GM18498 (cell line): ENCODE results near the gene GPC6.
"Not testable (repeated sequence)": the region's sequence is repeated elsewhere in the genome, so short reads cannot be mapped to it uniquely, and the experiment has no call there.

Experiments
- ATAC-seq: cut with Tn5 transposase; IDR thresholded peaks from one replicate; pipeline ENCODE4 v1.9.1; 2021; ENCODE audit warnings: mild to moderate bottlenecking, moderate library complexity; ENCODE audit not compliant: unreplicated experiment

GPC6 gene

DNA sequence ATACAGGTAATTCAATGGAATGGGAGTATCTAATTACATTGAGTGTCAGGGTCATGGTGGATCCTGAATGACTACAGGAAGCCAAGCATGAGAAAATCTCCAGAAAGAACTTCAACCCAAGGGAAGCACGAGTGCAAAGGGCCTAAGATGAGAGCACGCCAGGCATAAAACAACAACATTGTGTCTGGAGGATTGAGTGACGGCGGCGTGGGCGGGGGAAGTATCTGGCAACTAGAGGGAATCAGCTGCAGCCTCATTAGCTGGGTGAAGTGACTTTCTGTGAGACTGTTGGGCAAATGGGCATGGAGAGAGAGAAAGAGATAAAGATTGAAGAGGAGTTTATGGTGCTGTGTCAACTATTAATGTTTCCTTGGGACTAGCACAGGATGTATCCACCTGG is 194.3 kb downstream of the GPC6 start:
- no peak for ATAC-seq

DNA sequence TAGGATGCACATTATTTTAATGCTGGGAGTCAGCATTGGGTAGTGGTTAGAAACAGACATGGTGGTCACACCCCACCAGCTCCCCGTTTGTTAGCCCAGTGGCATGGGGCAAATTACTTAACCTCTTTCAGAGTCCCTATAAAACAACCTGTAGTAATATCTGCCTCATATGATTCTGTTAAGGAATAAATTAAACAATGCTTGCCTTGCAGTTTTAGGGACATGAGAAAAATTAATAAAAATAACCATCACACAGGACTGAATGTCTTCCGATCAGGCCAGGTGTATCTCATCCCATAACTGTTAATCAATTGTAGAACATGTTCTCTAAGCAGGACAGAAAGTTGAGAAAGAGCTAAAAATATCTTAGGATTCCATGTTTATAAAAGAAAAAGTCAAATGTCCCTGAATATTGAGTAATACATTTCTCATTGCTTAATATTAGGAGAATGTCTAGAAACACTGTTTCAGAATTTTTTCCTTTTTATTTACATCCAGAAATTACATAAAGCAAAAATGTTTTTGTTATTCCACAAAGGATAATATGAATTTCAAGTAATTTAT is 196.5 kb downstream of the GPC6 start:
- no peak for ATAC-seq

DNA sequence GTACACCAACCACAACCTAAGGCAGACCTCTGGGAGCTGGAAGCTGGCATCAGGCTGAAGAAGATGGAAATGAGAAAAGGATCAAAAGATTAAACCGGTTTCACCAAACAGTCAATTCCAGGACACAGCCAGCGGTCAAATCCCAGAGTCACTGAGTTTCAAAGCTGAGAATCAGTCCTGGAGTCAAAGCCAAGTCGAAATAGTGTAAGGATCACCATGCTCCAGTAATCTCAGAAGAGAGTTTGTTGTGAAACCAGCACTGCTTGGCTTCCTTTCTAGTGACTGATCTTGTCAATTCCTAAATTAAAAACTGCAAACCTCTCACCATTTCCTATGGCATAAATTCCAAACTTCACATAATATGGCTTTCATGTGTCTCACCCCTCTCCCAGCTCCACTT is 198.8 kb downstream of the GPC6 start:
- no peak for ATAC-seq

DNA sequence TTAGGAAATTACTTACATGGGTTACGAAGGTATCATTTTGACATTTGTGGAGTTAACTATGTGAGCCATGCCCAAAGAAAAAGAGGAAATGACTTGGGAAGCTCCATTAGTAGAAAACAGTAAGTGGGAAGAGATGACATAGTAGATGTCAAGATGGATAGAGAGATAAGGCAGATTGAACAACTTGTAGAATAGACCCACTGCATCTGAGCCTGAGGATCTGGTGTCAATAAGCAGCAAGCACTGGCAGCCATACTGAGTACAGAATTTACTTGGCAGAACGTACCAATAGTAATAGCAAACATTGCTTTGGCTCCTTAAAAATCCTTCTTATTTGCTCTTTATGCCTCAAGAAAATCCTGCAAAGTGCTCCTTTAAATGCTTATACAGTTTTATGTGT is 203.8 kb downstream of the GPC6 start:
- ATAC-seq = no peak

DNA sequence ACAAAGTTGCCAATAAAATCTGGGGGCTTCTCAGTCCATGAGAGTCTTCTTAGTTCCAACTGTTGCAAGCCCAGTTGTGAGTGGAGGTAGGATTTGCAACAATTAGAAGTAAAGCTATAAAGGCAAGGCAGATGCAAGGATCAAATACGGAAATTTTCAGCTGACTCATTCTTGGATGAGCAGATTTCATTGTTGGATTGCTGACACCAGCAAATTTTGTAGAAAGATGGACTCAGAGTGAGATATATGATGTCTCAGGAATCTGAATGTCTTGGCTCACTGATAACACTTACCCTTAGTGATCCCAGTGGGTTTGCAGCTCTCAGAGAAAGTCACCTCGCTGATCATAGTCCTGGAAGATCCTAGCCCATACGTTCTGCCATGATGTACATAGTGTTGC is 209.0 kb downstream of the GPC6 start:
- no peak for ATAC-seq

DNA sequence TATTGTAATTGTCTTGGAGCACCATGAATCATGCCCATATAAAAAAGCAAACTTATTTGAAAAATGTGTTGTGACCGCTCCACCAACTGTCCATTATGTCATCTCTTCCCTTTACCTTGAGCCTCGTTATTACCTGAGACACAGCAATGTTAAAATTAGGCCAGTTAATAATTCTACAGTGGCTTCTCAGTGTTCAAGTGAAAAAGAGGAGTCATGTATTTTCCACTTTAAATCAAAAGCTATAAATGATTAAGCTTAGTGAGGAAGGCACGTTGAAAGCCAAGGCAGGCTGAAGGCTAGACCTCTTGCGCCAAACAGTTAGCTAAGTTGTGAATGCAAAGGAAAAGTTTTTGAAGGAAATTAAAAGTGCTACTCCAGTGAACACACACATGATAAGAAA is 210.5 kb downstream of the GPC6 start:
- ATAC-seq = no peak

DNA sequence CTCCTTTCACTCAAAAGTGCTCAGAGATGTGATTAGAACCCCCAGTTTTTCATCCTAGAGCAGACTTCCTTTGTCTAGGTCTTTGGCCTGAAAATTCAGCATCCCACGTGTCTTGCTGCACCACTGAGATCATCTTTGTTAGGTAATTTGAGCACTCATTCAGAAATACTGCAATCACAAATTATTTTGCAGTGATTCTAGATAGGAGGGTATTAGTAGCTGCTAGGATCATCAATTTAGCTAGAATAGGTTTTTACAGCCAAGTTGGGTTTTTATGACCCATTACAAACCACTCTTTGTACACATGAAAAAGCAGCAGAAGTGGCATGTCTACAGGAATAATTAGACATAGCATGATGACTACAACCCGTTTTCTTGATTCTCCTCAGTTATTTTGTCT is 219.6 kb downstream of the GPC6 start:
- no peak for ATAC-seq

DNA sequence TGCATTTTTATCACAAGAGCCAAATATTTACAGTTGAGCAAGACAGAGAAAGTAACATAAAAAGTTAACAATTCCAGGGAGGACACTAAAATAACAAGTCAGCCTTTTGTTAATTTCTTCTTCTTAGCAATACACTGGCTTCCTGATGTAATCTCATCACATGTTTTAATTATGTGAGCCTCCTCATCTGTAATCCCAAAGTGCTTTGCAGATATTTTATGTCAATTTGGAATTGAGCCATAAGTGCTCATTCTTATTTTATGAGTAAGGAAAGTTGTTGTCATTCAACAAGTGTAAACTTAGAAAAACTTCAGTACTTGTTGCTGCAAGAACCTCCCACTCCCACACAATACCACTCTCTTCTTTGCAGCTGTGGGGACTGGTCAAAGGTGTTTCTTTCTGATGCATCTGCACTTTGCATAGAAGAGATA is 223.6 kb downstream of the GPC6 start:
- ATAC-seq = no peak

DNA sequence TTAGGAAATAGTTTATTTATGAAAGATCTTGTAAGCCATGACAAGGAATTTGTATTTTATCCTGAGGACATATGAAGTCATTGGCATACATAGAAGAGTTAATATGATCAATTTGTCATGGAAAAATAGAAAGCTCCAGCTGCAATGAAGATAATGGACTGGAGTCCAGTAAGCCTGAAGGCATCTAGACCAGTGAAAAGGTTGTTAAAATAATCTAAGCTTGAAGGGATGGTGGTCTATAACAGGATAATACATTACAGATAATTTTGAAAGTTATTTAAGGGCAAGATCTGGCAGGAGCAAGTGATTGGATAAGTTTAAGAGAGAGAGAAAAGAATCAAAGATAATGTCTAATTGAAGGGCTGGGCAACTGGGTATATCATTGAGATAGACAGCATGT is 224.2 kb downstream of the GPC6 start:
- no peak for ATAC-seq

DNA sequence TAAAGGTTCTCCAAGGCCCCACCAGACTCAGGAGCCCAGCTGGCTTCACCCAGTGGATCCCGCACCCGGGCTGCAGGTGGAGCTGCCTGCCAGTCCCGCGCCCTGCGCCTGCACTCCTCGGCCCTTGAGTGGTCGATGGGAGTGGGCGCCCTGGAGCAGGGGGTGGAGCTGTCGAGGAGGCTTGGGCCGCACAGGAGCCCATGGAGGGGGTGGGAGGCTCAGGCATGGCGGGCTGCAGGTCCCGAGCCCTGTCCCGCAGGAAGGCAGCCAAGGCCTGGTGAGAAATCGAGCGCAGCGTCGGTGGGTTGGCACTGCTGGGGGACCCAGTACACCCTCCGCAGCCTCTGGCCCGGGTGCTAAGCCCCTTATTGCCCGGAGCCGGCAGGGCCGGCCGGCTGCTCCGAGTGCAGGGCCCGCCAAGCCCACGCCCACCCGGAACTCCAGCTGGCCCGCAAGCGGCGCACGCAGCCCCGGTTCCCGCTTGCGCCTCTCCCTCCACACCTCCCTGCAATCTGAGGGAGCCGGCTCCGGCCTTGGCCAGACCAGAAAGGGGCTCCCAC is 228.1 kb downstream of the GPC6 start:
- not testable (repeated sequence) for ATAC-seq

DNA sequence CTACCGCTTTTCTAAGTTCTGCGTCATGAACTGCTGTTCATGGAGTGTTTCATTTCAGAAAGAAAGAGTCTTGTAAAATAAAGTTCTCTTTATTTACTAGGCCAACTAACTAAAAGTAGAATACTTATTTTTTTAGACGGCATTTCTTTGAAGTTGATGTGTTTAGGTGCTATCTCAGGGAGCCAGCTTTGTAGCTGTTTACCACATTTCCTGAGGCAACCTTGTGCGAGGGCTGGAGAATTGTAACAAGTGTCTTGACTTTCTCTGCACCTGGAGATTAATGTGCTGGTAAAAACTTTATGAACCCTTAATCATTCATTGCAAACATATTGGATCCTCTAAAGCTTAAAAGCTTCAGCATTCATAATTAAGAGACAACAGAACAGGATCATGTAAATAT is 229.3 kb downstream of the GPC6 start:
- ATAC-seq = no peak

DNA sequence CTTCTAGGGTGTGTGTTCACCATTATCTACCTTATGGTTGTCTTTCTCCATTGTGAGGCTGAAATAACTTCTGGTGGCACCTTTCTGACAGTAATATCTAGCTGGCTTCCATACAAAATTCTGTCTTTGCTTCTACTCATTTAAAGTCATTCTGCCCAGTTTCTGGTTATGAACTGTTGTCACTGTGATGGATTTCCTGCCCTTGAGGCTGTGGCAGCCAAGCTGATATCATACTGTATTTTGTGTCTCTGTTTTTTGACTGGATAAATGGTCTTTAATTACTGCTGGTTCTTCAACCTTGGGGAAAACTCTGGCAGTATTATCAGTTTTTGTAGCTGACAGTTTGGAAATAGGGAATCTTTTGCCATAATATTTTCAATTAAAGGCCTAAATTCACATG is 233.4 kb downstream of the GPC6 start:
- no peak for ATAC-seq

DNA sequence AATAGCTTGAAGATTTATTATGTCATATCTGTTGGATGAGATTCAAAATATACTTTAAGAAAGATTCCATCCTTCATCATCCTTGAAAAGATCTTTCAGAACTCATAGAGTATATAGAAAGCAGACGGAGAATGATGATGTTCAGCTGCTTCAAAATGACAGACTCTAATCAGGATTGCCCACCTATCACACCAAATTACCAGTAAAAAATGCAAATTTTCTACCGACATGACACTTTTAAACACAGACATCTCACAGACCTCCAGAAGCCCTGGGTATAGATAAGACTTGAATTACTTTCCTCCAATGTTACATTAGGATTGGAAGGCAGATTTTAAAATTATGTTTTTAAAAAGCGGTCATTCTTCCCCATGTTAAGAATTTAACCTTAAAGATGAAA is 235.5 kb downstream of the GPC6 start:
- no peak for ATAC-seq

DNA sequence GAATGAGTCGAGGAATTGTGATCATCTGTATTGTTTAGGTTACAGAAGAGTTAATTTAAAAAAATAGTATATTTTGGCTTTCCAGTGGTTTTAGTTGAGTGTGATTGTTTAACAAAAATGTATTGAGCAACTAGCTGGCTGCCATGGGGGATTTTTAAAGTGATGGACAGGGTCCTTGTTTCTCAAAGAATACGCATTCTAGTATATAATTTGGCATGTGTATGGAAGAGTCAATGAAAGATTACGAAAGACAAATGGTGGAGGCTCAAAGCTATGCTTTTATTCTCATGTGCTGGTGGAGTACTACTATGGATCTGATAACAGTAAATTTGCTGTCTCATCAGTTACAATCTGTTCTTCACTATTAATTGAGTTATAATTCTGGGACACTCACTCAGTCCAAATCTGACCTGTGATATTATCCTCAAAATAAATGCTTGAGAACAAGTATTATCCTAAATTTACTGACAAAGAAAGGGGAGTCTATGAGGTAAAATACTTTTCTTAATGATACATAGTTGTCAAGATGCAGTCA is 240.0 kb downstream of the GPC6 start:
- ATAC-seq = no peak

DNA sequence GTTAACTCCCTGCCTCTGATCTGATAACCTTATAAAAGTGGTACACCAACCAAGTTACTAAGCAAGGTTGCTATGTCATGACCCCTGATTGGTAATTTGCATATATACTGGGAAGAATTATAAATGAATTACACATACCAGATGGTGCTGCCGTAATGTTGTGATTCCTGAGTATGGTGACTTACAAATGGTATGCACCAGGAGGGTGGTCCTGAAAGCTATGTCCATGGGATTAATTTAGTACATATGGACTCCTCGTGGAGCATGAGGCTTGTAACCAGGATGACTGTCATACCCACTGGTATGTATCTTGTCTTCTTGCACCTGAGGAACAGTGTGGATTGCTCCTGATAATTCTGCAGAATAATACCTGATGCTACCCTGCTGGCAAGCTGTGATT is 240.6 kb downstream of the GPC6 start:
- ATAC-seq = no peak

DNA sequence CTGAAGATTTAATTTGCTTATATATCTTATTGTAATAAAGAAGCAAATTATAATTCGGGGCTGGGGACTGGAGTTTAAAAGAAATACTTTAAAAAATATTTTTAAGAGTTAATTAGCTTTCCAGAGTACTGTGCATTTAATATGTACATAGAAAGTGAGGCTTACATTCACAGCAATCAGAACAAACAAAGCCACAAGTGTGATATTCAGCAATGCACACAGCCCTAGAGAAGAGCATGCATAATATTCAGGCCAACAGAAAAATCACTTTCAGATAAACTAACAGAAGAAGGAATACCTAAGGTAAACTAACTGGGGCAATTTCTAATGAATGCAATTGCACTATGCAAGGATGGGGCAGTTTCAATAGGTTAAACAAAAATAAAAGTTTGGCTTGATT is 241.8 kb downstream of the GPC6 start:
- no peak for ATAC-seq

DNA sequence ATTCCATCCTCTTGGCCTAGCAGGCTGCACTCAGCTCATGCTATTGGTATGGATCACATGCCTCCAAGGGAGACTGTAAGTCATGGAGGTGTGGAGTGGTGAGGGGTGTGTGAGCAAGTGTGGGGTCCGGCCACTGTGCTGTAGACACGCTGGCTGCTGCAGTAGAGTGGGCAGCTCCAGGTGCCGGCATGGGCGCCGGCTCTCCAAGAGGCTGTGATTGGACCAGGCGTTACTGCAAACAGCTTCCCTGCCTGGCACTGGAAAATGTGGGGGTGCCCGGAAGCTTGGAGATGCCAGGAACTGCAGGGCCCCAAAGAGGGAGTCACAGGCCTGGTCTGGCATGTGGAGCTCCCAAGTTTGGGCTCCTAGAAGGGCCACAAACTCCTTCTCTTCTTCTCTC is 245.7 kb downstream of the GPC6 start:
- no peak for ATAC-seq

DNA sequence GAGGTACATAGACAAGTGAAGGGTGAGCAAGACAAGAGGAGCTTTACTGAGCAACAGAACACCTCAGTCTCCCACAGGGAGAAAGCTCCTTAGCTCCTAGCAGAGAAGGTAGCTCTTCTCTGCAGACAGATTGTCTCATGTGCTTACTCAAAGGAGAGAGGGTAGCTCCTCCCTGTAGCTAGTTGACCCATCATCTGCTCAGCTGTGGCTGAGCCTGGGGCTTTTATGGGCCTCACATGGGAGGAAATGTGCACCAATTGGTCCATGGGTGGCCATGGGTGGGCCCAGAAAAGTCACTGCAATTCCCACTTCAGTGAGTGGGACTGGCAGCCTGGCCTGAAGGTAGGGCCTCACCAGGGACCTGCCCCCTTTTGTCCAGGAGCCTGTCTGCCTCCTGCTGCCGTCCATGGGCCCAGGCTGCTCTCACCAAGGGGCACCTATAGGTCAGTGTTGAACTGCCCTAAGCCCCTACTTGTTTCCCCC is 246.2 kb downstream of the GPC6 start:
- ATAC-seq = no peak

DNA sequence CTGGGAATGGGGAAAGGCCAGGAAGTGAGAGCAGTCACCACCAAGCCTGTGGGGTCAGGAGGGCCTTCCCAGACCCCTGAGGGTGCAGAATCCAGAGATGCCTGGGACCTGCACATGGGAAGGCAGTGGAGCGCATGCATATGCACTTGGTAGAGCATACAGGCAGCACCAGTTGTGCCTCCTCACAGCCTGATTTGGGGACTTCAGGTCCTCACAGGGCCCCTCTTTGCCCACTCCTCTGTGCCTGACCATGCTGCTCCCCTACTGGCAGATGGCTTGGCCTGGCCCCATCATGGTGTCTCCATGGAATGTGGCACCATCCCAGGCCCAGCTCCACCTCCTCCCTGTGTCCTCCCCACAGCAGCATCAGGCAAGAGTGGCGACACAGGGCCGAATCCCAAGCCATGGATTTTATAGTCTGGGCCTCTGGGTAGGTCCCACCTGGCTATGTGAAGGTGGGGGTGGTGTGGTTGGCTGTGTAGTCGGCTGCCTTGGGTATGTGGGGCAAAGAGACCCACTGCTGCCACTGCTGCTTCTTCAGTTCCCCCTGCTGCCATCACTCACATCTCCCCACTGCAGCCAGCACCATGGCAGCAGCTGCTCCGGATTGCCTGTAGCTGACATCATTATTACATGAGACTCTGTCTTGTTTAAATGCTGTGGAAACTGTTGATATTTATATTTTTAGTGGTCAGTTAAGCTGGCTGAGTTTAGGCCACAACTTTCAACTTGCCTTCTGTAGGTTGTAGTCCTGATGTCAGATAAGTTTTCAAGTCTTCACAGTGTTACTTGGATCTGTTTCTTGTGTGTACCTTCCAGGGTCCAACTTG is 247.0 kb downstream of the GPC6 start:
- no peak for ATAC-seq

DNA sequence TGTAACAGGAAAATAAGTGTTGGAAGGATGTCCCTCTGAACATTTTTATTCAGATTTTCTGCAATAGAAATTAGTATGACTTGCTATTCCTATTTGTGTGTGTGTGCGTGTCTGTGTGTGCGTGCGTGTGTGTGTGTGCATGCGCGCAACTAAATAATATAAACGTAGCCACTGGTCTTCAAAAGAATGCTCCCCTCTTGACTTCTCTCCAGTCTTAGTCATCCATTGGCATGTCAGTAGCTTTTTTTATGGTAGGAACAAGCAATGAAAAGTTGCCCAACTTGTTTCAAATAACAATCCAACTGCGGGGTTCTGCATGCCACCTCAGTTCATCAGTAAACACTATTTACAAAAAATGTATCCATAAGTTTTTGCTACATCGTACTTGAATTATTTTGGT is 249.6 kb downstream of the GPC6 start:
- ATAC-seq = no peak

DNA sequence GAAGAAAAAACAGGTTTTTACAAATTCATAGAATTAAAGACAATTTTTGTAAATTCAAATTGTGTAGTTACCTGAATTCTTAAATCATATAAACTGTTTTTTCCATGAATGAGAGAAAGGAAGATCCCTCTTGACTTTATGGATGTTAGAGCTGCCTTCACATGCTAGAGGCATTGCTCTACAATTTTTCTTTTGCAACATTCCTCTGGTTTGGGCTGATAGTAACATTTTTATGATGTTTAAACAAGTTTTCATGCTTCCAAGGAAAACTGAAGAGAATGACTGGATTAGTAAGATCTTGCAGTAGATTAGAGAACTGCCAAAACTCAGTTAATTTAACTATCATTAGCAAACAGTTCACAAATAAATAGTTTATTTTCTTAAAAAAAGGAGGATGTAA is 250.6 kb downstream of the GPC6 start:
- no peak for ATAC-seq

DNA sequence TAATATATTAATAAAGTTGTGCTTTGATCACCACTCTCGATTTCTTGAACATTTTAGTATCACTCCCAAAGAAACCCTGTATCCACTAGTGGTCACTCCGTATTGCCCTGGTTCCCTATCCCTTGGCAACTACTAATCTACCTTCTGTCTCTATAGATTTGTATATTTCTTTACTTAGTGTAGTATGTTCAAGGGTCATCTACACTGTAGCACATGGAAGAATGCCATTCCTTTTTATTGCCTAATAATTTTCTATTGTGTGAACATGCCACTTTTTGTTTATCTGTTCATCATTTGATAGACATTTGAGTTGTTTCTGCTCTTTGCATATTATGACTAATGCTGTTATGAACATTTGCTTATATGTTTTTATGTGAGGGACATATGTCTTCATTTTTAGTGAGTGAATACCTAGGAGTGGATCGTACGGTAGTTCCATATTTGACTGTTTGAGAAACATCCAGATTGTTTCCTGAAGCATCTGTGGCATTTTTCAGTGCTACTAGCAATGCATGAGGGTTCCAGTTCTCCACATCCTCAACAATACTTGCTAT is 254.0 kb downstream of the GPC6 start:
- no peak for ATAC-seq
